ENCODE data around the gene VWA3A.
"Not testable (repeated sequence)": the region's sequence is repeated elsewhere in the genome, so short reads cannot be mapped to it uniquely, and the experiment has no call there.

VWA3A gene

DNA sequence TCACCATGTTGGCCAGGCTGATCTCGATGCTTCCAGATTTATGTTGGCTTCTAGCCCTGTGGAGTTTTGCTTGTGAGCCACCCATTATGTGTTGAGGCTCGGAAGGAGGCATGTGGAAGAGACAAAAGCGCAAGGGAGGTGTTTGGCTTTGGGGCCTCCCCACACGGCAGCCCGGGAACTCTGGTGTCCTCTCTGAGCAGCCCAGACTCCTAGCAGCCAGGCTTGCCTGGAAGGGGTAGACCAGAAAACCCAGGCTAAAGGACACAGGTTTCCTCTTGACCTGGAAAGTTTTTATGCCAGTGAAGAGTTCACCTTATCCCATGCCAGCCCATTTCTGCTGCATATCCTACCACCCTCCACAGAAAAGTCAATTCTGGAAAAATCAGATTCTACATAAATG is 91.0 kb downstream of the VWA3A start:
- DNase-seq (no peak), ATAC-seq (no peak)

GRCh38 chr16:22183901-22184614 is 91.7 kb downstream of the VWA3A start:
- ATAC-seq (no peak), DNase-seq (no peak)

DNA sequence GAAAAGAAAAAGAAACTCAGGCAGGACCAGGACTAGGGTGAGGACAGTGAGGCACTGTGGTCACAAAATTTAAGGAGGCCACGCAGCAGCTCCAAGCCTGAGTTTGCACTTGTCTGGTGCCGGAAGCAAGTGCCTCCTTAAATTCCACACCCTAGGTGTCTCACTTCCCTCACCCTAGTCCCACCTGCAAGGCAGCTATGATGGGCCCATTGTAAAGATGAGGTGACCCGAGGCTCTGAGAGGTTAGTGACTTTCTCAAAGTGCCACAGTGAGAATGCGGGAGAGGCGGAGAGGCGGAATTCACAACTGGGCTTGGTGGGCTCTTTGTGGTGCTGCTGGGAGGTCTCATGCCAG is 92.3 kb downstream of the VWA3A start:
- ATAC-seq: no peak
- DNase-seq: no peak

DNA sequence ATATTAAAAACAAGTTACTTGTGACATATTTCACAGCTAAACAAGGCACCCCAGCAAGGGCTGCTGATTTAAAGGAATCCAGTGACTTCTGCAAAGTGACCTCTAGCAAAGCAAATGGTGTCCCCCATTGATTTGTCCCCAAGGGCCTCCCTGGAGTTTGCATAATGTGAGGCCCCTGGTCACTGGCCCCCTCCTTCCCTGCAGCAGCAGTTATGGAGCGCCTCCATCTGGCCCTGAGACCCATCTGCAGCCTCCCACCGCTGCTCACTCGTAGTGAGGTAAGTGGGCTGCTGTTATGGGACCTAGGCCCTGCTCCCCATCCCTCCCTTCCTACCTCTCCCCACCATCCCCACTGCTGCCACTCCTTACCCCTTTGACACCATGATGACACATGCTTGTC is 94.2 kb downstream of the VWA3A start:
- DNase-seq: no peak
- no peak for ATAC-seq

GRCh38 chr16:22188267-22188594 is 95.9 kb downstream of the VWA3A start:
- DNase-seq: no peak
- no peak for ATAC-seq

DNA sequence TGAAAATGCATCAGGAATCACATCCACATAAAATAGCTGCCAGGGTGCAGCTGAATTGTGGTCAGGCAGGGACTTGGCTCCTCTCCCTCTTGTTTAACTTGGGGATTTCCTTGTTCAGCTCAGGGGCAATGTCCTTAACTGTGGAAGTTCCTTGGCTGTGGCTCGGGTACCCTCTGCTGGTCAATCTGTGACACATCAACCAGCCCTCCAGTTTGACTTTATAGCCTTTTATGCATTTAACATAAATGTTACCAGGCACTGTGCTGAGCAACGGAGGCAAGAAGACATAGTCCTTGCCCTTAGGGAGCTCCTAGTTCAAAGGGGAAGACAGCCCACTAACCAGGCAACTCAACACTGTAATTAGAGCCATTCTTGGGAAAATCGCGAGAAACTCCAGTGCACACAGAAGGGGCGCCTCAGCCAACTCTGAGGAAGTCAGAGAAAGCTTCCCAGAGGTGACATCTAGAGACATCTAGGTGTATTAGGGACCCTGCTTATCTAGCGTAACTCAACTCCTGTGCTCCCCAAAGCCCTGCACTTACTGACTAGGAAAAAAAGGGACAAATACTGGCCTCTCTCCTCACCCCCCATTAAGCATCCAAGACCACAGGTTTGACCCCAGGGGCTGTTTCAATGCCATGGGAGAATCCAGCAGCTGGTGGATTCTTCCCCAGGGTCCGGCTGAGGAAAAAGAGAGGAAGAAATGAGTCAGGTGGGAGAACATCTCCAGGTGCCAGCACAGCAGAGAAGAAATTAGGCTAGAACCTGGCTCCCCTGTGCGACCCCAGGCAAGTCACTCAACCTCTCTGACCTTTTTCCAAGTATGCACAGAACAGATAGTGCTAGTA is 96.5 kb downstream of the VWA3A start:
- peak; percentile 64 for DNase-seq
- no peak for ATAC-seq

- no peak for ATAC-seq
- peak; percentile 19 for DNase-seq
Measured at GRCh38 chr16:22189473-22190080, 97.2 kb downstream of the VWA3A start.

DNA sequence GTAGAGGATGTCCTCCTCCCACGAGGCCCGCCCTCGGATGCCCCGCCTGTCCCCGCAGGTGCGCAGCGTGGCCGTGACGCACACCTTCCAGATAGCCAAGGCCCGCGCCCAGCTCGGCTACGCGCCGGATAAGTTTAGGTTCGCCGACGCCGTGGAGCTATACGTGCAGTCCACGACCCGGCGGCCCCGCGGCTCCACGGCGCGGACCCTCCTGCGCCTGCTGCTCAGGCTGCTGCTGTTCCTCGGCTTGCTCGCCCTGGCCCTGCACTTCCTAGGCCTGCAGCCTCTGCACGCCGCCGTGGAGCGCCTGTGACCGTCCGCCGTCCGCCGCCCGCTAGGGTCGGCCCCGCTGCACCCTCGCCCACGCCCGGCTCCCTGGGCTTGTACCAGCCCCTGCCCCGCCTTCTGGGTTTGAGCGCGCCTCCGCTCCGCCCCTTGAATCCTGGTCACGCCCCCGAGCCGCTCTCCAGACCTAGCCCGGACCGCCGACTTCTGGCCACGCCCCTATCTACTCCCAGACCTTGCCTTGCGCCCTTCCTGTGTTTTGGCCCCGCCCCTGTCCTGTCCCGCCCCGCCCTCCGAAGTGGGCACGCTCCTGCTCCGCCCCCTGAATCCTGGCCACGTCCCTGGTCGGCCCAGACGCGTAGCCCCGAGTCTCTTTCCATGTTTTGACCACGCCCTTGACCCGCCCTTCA is 97.9 kb downstream of the VWA3A start:
- ATAC-seq: peak; percentile 67
- DNase-seq: peak; percentile 99

DNA sequence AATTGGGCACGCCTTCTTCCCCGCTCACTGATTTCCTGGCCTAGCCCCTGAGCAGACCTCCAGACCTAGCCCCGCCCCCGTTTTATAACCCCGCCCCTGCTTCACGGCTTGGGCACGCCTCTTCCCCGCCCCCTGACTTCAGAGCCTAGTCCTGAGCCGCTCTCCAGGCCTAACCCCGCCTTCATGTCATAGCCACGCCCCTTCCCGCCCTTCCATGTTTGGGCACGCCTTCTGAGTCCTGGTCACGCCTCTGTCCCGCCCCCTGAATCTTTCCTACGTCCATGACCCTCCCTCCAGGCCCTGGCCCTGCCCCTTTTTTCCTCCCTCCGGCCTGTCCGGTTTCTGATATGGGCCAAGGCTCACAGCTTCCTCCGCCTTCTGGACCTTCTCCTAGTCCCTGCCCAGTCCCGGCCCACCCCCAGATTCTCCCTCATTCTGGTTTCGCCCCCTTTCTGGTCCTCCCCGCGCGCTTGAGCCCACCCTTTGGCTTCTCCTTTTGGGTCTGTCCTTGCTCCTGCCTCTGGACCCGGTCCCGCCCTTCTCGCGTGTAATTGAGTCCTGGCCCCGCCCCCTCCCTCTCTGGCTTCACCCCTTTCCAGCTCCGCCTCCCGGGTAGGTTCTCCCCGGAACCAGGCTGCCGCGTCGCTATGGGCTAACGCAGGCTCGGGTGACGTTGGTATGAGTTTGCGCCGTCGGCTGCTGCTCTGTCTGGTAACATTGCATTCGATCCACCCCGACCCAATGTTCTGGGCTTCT is 98.6 kb downstream of the VWA3A start:
- ATAC-seq (peak; percentile 60), DNase-seq (peak; percentile 99)

DNA sequence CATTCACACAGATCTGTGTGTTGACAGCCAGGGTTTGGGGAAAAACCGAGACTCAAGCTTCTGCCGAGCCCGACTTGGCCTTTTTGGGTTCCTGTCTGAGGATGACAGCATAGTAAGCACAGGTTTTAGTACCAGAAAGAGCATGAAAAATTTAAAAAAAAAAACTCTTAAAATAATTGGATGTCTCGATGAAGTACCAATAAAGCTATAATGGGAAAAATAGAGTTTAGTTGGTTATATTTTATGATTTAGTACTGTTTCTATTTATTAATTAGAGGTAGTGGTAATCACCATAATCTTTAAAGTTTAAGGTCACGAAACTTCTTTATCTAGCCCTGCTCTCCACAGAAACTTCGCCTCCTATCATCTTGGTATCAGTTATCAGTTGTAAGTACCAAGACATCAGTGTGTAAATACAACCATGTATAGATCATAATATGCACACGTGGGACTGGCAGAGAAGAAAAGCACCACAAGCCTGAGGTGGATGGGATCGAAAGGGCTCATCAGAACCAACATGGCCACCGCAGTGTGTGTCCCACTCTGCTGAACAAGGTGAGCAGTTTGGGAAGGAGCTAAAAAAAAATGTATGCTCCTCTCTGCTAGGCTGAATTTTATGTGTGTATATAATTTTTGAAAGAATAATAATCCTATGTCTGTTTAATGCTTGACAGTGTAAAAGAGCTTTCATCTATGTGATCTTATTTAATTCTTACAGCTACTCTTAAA is 99.4 kb downstream of the VWA3A start:
- ATAC-seq (no peak), DNase-seq (peak; percentile 55)

DNA sequence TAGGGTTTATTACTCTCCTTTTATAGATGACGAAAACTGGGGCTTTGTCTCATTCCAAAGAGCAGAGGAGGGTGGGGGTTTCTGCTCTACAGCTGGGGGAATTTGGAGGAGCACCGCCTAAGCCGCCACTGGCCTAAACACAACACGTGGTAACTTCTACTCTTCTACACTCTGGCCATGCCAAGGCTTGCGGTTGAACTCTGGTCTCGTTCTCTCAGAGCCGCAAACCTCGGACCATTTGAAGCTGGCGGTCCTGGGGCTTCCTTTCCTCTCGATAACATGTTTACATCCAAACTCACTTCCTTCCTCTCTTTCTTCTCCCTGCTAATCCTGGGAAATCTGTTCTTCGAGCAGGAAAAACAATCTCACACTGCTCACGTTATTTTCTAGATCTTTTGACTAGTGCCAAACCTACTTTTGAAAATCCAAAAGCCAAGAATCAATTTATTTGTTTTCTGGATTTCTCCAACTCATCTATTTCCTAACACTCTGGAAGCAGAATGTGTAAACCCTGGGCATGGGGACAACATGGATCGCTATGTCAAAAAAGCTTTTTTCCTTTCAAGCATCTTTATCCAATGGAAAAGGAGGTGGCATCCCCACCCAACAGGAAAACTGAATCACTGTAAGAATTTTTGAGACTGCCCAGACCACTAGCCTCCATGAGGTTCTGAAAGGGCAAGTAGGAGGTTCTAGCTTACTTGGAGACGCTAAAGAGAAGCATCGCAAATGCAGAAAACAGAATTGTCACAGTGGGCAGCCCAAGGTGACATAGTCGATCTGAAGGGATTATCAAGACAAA is 100.1 kb downstream of the VWA3A start:
- ATAC-seq: peak; percentile 19
- DNase-seq: peak; percentile 84

DNA sequence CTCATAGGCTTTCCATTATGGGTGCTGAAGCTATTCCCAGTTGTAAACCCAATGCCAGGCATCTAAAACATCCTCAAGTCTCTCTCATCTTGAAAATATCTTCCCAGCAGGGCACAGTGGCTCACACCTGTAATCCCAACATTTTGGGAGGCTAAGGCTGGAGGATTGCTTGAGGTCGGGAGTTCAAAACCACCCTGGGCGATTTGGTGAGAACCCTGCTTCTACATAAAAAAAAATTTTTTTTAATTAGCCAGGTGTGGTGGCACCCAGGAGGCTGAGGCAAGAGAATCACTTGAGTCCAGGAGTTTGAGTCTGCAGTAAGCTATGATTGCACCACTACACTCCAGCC is 100.7 kb downstream of the VWA3A start:
- ATAC-seq (no peak), DNase-seq (peak; percentile 27)

GRCh38 chr16:22194707-22195444 is 102.5 kb downstream of the VWA3A start:
- ATAC-seq (no peak), DNase-seq (peak; percentile 51)

- no peak for DNase-seq
- no peak for ATAC-seq
Measured at GRCh38 chr16:22195445-22195694, 103.0 kb downstream of the VWA3A start.

DNA sequence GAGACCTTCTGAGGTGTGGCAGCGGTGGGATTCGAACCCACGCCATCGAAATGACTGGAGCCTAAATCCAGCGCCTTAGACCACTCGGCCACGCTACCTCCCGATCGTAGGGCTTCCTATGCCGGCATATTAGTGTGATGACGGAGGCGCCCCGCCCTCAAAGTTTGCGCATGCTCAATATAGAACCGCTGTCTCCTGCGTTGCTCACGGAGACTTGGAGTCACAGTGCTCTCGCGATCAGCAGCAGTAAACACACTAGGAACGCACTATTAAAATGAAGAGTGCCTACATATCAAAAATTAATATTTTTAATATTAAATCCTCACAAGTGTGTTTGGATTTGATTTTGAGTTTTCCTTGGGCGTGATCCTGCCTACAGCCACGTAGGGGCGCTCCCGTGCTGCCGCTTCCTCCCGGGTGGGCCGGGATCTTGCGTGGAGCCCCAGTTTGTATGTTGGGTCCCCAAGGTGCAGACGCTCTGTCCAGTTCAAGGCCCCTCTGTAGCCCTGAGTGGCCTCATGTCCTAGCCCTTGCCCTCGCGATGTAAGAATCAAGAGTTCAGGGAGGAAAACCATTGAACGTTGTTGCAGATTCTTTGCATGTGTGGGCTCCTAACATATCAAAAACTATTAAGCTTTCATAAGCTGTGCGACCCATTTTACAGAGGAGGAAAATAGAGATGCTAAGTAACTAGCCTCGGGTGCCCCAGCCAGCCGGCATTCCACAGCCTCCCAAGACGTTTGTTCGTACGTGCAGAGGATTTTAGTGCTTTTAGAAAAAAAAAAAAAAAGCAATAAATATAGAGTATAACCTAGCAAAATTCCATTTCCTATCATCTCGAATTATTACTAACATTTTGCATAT is 103.6 kb downstream of the VWA3A start:
- ATAC-seq: peak; percentile 35
- peak; percentile 90 for DNase-seq

- DNase-seq, ATAC-seq: not testable (repeated sequence)
Measured at GRCh38 chr16:22196559-22197168, 104.3 kb downstream of the VWA3A start.

- DNase-seq: no peak
- ATAC-seq: no peak
Measured at GRCh38 chr16:22198547-22199293, 106.4 kb downstream of the VWA3A start.

GRCh38 chr16:22202261-22202637 is 109.9 kb downstream of the VWA3A start:
- no peak for DNase-seq
- no peak for ATAC-seq

Measured in stimulated activated naive CD8-positive, alpha-beta T cell treated with anti-CD3 and anti-CD28 coated beads, Interleukin-15, Interleukin-2, amounts not matched to agents 100 U/mL and 50 U/mL, for 24 hours (primary cell).